ENCODE data around the gene PTDSS2. TPM values are rescaled to one million over a fixed set of nuclear protein-coding genes. Genes with fewer than 3 reads are reported as not detected.
"Not testable (repeated sequence)": the region's sequence is repeated elsewhere in the genome, so short reads cannot be mapped to it uniquely, and the experiment has no call there.

PTDSS2 gene
- total RNA-seq, 1 experiment from 2014 or later = 23.7 TPM

DNA sequence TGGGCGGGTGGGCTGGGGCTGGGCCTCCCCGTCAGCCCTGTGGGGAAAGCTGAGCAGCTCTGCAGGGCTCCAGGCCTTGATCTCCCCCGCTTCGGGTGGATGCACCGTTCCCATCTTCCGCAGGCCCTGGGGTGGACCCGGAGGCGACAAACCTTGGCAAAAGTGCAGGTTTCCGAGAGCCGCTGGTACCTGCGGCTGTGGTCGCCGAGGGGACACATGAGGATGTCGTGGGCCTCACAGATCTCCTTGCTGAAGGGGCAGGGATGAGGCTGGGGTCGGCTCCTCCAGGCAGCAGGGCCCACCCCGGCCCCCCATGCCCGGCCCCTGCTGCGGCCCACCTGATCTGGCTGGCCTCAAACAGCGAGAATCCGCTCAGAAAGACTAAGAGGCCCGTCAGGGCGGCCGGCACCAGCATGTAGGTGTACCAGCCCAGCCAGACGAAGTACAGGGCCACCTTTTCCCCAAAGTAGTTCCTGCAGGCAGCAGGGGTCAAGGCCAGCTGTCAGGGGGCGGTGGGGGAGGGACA, 20.1 kb upstream of the PTDSS2 start:
- no peak for DNase-seq (ENCODE audit: extremely low read depth, low read depth)

DNA sequence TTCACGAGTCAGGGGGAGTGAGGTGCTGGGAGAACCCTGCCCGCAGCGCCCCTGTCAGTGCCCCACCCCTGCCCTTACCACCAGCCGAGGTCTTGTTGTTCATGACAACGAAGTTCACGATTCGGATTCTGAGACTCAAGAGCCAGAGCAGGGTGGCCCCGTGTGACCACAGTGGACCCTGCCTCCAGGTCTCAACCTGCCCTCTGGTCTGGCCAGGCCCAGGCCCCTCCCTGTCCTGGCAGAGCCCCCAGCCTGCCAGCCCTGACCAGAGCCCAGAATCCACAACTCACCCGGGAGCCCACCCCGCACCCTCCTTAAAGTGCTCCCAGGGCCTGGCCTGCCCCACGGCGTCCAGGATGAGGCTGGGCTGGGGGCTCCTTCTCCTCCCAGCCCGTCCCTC, 18.2 kb upstream of the PTDSS2 start:
- no peak for DNase-seq (ENCODE audit: extremely low read depth, low read depth)

DNA sequence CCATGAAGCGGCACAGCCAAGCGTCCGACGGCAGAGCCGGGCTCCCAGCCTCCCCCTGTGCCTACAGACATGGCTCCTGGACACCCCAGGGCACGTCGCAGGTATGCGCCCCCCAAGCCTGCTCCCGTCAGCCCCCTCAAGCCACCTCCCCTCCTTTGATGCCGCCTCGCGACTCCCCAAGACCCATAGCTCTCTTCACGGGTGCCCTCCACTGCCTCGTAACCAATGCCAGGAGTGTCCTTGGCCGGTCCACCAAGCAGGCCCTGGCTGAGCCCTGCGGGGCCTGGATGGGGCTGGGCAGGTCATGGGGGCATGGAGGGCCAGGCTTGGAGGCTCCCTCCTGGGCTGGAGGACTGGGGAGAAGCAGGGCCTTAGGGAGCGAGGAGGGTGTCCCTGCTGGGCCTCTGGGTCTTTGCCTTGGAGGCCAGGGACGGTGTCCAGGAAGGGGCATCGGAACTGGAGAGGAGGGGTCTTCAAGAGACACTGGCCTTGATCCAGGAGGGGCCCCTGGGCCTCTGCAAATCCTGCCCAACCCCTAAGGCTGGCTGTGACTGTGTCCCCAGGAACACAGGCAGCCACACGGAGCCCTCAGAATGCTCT, 17.5 kb upstream of the PTDSS2 start:
- no peak for DNase-seq (ENCODE audit: extremely low read depth, low read depth)

DNA sequence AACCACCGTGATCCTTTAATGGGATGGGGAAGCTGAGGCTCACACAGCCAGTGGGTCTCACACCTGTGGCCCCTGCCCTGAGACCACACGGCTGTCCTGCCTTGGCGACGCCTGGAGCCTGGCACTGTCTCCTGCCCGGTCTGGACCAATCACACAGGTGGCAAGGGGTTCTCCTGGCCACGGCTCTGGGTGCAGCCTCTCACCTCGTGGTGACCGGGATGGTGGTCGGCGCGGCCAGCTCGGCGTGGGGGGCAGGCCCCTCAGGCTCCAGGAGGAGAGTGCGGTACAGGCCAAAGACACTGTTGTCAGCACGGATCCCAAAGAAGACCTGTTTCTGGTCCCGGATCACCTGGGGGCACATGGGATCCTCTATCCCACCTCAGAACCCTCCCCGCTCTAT, 17.0 kb upstream of the PTDSS2 start:
- DNase-seq (ENCODE audit: extremely low read depth, low read depth) = no peak

GRCh38 chr11:433641-434040, 16.4 kb upstream of the PTDSS2 start:
- no peak for DNase-seq (ENCODE audit: extremely low read depth, low read depth)

GRCh38 chr11:434496-434895, 15.6 kb upstream of the PTDSS2 start:
- DNase-seq (ENCODE audit: extremely low read depth, low read depth) = no peak

DNA sequence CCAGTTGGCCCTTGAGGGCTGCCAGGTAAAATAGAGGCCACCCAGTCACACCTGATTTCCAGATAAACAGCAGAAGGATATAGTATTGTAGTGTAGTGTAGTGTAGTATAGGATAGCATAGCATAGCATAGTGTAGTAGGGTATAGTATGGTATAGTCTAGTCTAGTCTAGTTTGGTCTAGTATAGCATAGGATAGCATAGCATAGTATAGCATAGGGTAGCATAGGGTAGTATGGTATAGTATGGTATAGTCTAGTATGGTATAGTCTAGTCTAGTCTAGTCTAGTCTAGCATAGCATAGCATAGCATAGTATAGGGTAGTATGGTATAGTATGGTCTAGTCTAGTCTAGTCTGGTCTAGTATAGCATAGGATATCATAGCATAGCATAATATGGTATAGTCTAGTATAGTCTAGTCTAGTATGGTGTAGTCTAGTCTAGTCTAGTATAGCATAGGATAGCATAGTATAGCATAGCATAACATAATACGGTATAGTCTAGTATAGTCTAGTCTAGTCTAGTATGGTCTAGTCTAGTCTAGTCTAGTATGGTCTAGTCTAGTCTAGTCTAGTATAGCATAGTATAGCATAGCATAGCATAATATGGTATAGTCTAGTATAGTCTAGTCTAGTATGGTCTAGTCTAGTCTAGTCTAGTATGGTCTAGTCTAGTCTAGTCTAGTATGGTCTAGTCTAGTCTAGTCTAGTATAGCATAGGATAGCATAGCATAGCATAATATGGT, 14.9 kb upstream of the PTDSS2 start:
- DNase-seq (ENCODE audit: extremely low read depth, low read depth) = not testable (repeated sequence)

GRCh38 chr11:437228-437870, 12.7 kb upstream of the PTDSS2 start:
- no peak for DNase-seq (ENCODE audit: extremely low read depth, low read depth)

- no peak for DNase-seq (ENCODE audit: extremely low read depth, low read depth)
These were observed 11.8 kb upstream of the PTDSS2 start for GRCh38 chr11:438101-438844.

- DNase-seq (ENCODE audit: extremely low read depth, low read depth) = no peak
These were observed 10.6 kb upstream of the PTDSS2 start for GRCh38 chr11:439315-440064.

DNA sequence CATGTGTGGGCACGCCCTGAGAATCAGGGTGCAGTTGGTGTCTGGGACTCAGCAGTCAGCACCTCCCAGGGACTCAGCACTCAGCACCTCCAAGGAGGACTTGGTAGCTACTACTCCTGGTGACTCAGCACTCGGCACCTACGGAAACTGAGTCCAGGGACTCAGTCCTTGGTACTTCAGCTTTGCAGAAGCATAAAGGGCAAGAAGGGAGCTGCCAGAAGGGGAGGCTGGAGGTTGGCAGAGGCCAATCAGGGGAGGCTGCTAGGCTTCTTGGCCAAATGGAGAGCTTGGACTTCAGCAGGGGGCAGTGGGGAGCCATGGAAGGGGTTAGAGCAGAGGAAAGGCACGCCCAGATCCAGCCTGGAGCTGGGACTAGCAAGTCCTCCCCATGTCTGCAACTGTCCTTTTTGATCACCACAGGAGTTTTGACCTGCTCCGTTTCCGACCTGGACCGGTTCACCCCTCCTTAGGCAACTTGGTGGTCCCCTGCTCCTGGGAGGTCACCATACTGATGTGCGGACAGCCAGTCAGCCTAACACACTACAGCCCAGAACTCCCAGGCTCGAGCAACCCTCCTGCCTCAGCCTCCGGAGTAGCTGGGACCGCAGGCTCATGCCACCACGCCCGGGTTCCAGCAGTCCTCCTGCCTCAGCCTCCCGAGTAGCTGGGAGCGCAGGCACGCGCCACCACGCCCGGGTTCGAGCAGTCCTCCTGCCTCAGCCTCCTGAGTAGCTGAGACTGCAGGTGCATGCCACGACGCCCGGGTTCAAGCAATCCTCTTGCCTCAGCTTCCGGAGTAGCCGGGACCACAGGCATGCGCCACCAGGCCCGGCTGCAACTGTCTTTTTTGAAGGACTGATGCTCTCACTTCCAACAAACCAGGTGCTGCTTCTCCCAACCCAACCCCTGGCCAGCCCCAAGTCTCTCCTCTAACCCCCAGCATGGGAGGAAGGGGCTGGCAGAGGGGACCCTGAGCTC, 9.7 kb upstream of the PTDSS2 start:
- no peak for DNase-seq (ENCODE audit: extremely low read depth, low read depth)

GRCh38 chr11:441043-441417, 9.0 kb upstream of the PTDSS2 start:
- DNase-seq (ENCODE audit: extremely low read depth, low read depth) = no peak

DNA sequence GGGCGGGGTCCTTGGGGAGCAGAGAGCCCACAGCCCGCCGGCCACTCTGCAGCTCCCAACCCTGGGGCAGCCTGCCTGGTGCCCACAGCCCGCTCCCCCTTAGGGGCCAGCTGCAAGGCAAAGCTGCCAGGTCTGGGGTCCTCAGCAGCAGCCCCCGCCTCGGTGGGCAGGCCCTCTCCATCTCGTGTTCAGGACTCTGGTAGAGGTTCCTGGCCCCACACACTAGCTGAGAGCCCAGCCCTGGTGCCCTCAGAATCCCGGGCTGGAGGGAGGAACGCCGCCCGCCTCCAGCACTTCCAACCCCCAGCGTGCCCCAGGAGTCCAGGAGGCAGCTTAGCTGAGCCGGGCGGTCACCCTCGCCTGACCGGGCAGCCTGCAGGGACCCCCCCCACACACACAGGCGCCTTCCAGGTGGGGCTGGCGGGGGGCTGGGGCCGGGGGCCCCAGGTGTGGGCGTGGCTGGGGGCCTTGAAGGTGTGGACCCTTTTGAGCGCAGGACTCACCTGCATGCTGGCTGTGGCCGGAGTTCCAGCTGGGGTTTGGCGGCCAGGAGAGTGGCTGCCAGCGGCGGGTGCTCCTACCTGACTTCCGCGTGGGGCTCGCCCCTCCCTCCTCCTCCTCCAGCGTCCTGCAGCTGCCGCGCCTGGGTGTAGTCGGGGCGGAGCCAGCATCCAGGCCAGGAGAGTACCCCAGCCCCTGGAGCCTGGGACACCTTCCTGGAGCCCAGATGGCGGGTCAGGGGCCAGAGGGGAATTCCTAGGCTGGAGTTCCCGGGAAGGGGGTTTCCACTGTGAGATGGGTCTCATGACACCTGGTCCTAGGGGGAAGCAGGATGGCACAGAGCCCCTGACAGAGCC, 8.4 kb upstream of the PTDSS2 start, which contains the start of gene ANO9:
TSS of gene ANO9 (minus strand) at position 594 of the 857 bp plus-strand sequence. CDS start at position 509, 85 bp downstream.
- DNase-seq (ENCODE audit: extremely low read depth, low read depth) = no peak

- no peak for DNase-seq (ENCODE audit: extremely low read depth, low read depth)
These were observed 7.4 kb upstream of the PTDSS2 start for GRCh38 chr11:442611-443081.

GRCh38 chr11:443542-444199, 6.4 kb upstream of the PTDSS2 start:
- no peak for DNase-seq (ENCODE audit: extremely low read depth, low read depth)

DNA sequence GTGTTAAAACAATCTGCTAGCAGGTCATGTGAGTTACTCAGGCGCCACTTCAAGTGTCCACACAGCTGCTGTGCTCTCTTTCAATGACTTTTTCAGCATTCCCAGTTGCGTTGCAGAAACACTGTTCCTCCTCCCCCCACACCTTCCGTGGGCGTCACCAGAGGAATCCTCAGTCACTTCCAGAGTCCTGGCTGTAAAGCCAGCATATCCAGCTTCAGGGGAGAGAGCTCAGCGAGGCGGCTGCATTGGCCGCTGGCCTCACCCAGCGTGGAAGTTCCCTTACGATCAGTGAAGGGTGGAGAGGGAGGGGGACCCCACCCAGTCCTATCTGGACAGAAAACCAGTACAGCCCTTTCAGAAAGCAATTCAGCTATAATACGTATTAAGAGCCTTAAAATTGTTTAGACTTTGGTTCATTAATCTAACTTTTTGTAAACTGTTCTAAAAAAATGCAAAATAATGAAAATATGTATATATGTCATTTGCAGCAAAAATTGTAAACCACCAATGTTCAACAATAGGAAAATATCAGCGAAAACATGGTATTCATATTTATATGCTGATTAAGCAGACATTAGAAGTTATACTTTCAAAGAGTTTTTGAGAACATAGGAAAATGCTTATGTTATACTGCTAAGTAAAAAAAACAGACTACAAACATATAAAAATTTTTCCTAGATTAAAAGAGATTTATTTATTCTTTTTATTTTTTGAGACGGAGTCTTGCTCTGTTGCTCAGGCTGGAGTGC, 5.5 kb upstream of the PTDSS2 start:
- DNase-seq (ENCODE audit: extremely low read depth, low read depth) = no peak
